GM21825 (cell line): ENCODE results near the gene RPS6KB2.
"Not testable (repeated sequence)": the region's sequence is repeated elsewhere in the genome, so short reads cannot be mapped to it uniquely, and the experiment has no call there.

Experiments
- ATAC-seq: cut with Tn5 transposase; IDR thresholded peaks from one replicate; pipeline ENCODE4 v1.9.1; 2021; ENCODE audit warnings: mild to moderate bottlenecking, moderate library complexity; ENCODE audit not compliant: unreplicated experiment

The RPS6KB2 gene

GRCh38 chr11:67465189-67465510 lies 36.9 kb downstream of the RPS6KB2 start:
- no peak for ATAC-seq

GRCh38 chr11:67465530-67465929 lies 37.2 kb downstream of the RPS6KB2 start:
- not testable (repeated sequence) for ATAC-seq

- ATAC-seq = no peak
These were observed 38.1 kb downstream of the RPS6KB2 start for GRCh38 chr11:67466367-67466766.

- ATAC-seq = no peak
These were observed 38.9 kb downstream of the RPS6KB2 start for GRCh38 chr11:67466962-67467771.

GRCh38 chr11:67468056-67468455 lies 39.8 kb downstream of the RPS6KB2 start:
- ATAC-seq = no peak

- no peak for ATAC-seq
These were observed 40.1 kb downstream of the RPS6KB2 start for GRCh38 chr11:67468456-67468758.

GRCh38 chr11:67468759-67469507 lies 40.6 kb downstream of the RPS6KB2 start, which contains the start of gene TMEM134:
TSS of gene TMEM134 (minus strand) at chr11:67469251. CDS start at chr11:67469192, 59 bp downstream.
- peak; percentile 60 for ATAC-seq

- no peak for ATAC-seq
These were observed 41.2 kb downstream of the RPS6KB2 start for GRCh38 chr11:67469508-67469811.

GRCh38 chr11:67470337-67471002 lies 42.2 kb downstream of the RPS6KB2 start:
- ATAC-seq = no peak

GRCh38 chr11:67472882-67473281 lies 44.6 kb downstream of the RPS6KB2 start:
- ATAC-seq = no peak

GRCh38 chr11:67476692-67477091 lies 48.4 kb downstream of the RPS6KB2 start:
- not testable (repeated sequence) for ATAC-seq

- not testable (repeated sequence) for ATAC-seq
These were observed 49.2 kb downstream of the RPS6KB2 start for GRCh38 chr11:67477344-67478050.

GRCh38 chr11:67482275-67482826 lies 54.1 kb downstream of the RPS6KB2 start:
- ATAC-seq = no peak

GRCh38 chr11:67482827-67483798 lies 54.8 kb downstream of the RPS6KB2 start, which contains the start of gene AIP:
TSS of gene AIP (plus strand) at chr11:67483026. CDS start at chr11:67483159, 133 bp downstream.
- peak; percentile 58 for ATAC-seq

GRCh38 chr11:67483831-67484665 lies 55.8 kb downstream of the RPS6KB2 start:
- ATAC-seq = no peak

- ATAC-seq = no peak
These were observed 56.6 kb downstream of the RPS6KB2 start for GRCh38 chr11:67484847-67485311.
